GM21390 (cell line): ENCODE data around the gene ERBB4.
A peak's percentile ranks its signal among the peaks of the same experiment; 100 is the strongest.
"Not testable (repeated sequence)": the region's sequence is repeated elsewhere in the genome, so short reads cannot be mapped to it uniquely, and the experiment has no call there.

ENCODE experiments used
- ATAC-seq: cut with Tn5 transposase; IDR thresholded peaks from one replicate; pipeline ENCODE4 v1.9.1; 2021; ENCODE audit not compliant: unreplicated experiment

ERBB4 gene

DNA sequence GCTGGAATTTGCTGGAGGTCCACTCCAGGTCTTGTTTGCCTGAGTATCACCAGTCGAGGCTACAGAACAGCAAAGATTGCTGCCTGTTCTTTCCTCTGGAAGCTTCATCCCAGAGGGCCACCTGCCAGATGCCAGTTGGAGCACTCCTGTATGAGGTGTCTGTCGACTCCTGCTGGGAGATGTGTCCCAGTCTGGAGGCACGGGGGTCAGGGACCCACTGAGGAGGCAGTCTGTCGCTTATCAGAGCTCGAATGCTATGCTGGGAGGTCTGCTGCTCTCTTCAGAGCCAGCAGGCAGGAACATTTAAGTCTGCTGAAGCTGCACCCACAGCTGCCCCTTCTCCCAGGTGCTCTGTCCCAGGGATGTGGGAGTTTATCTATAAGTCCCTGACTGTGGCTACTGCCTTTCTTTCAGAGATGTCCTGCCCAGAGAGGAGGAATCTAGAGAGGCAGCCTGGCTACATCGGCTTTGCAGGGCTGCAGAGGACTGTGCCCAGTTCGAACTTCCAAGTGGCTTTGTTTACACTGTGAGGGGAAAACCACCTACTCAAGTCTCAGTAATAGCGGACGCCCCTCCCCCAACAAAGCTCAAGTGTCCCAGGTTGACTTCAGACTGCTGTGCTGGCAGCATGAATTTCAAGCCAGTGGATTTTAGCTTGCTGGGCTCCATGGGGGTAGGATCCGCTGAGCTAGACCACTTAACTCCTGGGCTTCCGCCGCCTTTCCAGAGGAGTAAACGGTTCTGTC is 301.1 kb downstream of the ERBB4 start:
- no peak for ATAC-seq

DNA sequence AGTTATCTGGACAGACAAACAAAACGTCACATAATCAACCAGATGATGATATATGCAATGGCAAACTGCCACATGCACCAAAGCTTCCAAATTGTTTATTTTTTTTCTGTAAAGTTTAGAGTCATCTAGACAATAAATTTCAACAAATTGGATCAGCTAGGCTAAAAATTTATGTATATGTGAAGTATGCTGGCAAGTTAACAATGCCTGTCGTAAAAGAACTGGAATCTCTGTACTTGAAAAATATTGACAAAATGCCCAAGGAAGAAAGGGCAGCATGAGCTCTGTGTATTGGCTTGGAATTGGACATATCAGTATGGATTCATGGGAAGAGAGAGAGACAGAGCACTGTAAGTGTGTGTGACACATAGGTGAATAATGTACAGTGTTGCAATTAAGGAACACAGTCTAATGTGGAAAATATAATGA is 309.8 kb downstream of the ERBB4 start:
- no peak for ATAC-seq

DNA sequence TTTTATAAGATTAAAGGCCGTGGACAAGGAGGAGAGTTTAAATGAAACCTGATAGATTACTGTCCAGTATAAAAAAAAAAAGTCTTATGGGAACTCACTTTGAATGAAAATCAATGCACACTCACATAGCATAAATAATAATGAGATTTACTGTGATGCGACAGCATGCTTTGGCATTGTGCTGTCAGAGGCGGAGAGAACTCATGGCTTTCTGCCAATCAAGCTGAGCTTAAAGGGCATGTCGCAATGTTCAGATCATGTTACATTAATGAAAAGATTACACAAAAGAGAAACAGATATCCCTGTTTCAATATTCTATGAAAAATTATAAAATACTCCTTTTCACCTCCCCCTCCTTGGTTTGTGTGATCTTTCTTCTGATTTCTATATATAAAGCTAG is 310.8 kb downstream of the ERBB4 start:
- ATAC-seq: no peak

DNA sequence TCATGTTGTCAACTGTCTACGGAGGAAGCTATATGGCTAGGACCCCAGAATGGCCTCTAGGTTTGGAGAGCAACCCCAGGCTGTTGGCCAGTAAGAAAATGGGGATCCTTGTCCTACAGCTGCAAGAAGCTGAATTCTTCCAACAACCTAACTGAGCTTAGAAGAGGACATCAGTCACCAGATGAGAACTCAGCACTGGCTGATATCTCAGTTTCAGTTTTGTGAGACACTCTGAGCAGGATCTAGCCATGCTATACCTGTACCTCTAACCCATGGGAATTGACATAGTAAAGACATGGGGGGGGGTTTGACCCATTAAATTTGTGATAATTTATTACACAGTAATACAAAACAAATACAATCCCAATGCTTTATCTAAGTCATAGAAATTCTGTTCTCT is 312.5 kb downstream of the ERBB4 start:
- ATAC-seq: no peak

DNA sequence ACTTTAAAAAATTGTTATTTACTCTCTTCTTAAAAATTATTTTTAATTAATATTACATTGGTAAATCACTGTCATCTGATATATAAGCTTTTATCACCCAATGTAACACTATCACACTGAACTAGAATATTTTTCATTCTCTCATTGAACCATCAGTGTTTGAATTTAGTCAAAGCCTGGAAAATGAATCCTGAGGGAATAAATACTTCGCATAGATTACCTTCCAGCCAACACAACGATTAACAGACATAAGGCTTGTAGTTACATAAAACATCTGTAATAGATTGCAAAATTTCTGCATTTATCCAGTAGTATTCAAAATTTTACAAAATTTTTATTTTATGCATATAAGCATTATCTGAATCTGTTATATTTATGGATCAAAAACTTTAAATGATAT is 314.9 kb downstream of the ERBB4 start:
- no peak for ATAC-seq

DNA sequence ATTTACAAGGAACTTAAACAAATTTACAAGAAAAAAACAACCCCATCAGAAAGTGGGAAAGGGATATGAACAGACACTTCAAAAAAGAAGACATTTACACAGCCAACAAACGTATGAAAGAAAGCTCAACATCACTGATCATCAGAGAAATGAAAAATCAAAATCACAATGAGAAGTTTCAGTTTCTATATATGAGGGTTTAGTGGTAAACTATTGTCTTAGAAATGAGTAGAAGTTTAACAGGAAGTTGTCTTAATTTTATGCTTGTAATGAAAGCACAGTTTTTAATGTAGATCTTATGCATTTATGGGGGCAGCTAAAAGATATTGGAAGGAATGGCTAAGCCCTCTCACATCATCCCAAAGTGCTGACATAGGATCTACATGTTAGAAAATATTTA is 325.4 kb downstream of the ERBB4 start:
- ATAC-seq: peak; percentile 78

DNA sequence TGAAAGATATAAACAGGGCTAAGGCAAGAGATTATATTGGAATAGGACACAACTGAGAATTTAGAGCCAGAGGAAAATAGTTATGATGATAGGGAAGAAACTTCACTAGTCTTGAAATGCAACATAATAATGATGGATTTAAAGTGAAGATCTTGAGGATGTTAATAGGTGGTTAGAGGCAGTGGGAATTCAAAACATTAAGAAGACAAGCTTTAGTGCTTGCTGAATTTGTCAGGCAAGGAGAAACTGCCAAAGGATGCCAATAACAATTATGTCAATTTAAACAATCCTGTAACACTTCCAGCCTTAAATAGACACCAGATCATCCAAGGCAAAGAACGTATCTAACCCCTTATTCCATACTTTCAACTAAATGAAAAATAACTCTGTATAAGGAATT is 330.1 kb downstream of the ERBB4 start:
- ATAC-seq: no peak

DNA sequence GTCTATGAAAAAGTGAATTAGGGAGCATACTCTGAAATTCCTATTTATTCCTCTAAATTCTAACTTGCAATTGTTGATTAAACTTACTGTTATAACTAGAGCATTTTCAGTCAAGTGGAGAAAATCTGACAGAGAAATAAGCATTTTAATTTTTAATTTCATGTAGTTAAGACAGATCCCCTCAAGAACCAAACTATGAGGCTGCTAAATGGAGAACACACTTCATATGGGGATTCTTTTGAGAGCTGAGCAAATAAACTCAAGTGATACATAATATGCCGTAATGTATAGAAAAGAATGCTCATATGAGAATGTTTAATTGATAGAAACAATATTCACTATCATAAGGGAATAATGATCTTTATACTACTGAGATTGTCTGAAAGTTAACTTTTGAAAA is 340.8 kb downstream of the ERBB4 start:
- ATAC-seq: no peak

DNA sequence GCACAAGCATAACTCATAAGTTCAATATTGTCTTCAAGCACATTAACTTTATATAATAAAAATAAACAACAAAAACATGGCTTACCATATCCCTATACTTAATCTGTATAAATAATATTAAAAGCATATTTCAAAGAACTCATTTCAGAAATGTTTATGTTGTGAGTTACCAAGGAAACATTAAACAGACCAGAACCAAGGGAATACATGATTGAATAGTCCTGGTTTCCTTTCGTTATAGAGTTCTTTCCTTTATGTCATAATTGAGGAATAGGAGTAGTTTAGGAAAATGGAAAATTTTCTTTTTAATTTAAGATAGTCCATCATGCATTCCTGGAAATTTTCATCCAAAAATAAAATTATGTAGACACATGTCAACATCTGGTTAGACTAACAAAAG is 343.0 kb downstream of the ERBB4 start:
- no peak for ATAC-seq

DNA sequence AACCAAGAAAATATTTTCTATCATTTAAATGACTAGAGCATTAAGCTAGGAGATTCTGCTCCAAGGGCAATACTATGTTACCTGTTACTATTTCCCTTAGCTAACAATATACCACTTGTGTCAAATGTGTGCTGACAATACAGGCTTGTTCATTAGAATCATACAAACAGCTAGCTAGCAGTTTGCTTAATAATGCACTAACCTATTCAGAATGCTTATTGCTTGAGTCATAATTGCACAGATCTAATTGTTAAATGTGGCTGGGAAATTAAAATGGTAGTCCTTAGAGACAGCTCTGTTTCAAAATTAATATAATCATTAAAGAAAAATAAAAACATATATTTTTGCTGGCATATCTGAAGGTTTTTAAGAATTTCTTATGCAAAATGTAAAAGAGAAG is 344.2 kb downstream of the ERBB4 start:
- ATAC-seq: no peak

DNA sequence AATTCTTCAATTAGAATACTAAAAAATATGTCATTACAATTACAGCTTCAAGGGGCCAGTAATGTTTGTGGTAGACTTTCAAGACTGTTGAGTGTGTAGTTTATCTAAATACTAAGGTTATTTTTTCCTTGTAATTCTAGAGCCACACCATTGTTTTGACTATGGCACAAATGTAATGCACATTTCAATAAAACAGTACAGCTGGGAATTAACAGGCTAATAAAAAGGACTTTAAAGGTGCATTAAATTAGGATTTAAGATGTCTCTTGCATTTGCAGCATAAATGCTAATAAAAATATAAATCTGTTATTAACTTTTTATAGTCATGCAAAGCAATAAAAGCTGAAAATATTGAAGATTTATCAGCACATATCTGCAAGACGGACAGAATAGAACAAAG is 344.8 kb downstream of the ERBB4 start:
- ATAC-seq: no peak

DNA sequence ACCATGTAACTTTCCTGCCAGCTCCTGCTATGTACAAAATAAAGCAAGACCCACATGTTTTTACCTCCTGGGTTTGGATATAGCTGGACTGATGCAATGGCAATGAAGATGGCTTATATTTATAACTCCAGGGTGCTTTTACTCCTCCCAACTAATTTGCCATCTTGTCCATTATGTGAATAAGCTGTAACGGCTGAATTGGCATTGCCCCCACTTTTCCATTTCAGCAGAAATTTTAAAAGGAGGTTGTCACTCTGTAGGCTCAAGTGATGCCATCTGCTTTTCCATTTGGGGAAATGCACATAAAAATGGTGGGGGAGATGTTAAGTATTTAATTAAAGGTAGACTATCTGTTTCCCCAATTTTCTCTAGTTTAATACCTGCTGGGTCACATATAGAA is 345.5 kb downstream of the ERBB4 start:
- ATAC-seq: no peak

DNA sequence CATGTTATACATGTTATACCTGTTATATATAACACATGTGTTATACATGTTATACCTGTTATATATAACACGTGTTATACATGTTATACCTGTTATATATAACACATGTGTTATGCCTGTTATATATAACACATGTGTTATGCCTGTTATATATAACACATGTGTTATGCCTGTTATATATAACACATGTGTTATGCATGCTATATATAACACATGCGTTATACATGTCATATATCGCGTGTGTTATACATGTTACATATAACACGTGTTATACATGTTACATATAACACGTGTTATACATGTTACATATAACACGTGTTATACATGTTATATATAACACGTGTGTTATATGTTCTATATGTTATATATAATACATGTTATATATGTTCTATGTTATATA is 347.2 kb downstream of the ERBB4 start:
- not testable (repeated sequence) for ATAC-seq

DNA sequence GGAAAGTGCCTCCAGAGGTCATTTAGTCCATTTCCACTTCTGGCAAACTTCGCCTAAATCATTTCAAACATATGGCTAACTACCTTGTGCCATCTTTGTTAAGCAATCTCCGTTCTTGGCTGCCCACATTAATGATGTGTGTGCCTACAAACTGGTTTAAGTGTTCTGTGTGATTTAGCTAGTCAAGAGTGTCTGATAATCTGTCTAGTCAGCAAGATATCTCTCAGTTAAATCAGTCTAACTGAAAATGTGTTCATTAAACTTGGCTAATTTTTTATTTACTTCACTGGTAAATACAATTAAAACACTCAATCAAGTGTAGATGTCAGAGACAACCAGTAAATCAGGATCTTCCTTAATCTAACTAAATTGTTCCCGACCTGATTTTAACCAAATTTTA is 352.4 kb downstream of the ERBB4 start:
- ATAC-seq: no peak

DNA sequence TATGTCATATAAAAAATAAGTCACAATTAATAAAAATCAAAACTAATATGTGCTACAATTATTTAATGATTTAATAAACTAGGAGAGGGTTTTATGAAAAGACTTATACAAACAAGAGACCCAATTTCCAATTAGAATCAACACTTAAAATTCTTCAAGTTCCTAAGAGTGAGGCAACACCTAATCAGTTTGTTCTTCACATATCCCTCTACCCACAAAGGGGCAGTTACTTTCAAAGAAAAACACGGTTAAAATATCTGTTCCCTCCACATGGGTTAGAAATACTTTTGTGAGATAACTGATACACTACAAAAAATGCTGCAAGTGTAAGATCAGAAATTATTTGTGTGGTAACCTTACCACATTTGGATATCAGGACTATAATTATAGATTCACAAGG is 357.0 kb downstream of the ERBB4 start:
- ATAC-seq: no peak

DNA sequence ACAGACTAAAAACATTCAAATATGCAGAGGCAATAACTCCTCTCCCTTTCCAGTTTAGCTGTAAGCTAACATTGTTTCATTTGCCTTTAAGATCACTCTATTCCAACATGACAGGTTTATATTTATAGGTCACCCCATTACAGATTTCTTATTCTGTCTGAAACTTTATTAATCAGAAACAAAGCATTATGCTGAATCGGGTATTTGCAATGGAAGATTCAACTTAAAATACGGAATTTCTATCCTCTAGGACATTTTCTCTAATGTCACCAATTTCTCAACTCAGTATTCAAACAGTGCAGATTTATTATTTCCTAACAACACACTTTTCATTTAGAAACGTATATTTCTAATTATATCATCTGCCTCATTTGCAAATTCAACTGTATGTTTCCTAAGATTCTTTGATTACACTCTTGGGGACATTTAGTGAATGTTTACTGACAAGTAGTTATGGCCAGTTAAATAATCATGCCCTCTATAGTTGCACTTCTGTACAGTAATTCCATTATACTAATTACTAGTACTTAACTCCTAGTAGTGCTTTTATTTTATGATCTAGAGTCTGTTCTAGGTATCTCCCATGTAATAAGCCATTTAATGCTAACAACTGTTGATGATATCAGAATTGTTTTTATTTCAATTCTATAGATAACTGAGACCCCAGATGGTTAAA is 358.1 kb downstream of the ERBB4 start:
- ATAC-seq: no peak

DNA sequence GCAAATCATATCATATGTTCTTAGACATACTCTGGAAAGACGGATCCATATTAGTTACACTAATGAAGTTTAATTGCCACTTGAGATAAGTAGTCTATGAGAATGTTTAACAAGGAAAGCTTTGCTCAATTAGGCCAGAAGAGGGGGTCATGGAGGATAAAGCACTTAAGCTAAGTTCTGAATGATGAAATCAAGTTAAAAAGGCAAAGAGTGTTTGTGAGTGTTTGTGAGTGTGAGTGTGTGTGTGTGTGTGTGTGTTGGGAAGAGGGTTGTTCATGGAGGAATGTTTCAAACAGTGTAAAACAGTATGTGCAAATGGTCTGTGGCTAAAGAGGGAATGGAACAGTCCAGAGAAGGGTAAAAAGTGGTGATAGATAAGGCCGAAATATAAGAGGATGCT is 360.9 kb downstream of the ERBB4 start:
- ATAC-seq: no peak

DNA sequence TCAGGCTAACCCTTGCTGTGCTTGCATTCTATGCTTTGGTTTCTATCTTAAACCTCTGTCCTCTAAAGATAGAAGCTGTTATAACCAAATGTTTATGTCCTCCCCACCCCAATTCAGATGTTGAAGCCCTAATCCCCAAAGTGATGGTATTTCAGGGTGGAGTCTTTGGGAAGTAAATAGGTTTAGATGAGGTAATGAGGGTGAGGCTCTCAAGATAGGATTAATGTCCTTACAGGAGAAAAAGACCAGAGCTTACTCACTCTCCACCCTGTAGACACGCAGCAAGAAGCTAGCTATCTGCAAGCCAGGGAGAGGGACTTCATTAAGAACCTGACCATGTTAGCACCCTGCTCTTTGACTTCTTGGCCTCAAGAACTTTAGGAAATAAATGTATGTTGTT is 362.5 kb downstream of the ERBB4 start:
- no peak for ATAC-seq

DNA sequence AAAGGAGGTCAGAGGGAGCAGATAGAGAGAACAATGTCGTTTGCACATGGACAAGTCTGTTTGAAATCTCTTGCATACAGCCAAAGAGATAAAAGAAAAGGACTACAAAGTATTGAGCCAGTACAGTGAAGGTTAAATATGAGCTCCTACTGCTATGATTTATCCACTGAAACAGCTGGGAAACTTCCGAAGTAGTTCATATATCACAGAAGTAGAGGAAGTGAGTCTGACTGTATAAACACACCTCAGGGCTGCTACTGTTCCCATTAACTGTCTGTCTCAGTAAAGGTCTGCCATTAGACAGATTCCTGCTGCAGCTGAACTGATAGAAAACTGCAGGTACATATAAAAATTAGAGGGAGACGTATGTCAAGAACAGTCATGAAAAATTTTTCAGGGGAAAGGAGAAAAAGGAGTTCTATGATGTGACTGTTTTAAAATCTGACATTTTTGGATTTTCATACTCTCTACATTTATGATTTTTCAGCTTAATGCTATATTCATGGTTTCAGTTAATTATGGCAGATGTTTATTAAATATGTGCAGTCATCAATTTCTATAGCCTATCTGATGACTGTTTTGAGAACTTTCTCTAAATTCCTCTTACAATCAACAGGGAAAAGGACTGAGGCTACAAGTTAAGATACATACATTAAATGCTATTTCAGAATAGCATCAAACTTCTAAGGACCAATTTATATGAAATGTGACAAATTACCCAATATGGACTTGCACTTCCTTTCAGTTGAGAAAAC is 364.7 kb downstream of the ERBB4 start:
- ATAC-seq: no peak

DNA sequence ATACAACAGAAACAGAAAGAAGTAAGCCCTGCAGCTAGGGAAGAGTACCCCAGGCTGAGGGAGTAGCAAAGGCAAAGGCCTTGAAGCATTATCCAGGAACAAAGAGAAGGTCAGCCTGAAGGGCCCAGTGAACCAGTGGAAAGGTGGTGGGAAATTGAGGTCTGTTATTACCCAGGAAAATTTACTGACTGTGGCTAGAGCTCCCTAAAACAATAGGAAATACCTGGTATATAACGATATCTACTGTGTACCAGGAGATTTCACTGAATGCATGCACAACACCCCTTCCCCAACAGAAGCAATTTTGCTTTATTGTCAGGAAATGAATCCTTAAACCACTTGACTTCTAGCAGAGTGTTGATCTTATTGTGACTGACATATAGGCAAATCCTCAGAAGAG is 365.3 kb downstream of the ERBB4 start:
- ATAC-seq: no peak

DNA sequence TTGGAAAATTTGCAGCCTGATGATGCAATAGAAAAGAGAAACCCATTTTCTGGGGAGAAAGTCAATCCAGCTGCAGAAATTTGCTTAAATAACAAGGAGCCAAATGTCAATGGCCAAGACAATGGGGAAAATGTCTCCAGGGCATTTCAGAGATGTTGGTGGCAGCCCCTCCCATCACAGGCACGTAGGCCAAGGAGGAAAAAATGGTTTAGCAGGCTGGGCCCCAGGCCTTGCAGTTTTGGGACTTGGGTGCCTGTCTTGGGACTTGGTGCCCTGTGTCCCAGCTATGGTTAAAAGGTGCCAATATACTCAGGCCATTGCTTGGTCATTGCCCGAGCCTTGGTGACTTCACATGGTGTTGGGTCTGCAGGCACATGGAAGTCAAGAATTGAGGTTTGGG is 368.2 kb downstream of the ERBB4 start:
- no peak for ATAC-seq

DNA sequence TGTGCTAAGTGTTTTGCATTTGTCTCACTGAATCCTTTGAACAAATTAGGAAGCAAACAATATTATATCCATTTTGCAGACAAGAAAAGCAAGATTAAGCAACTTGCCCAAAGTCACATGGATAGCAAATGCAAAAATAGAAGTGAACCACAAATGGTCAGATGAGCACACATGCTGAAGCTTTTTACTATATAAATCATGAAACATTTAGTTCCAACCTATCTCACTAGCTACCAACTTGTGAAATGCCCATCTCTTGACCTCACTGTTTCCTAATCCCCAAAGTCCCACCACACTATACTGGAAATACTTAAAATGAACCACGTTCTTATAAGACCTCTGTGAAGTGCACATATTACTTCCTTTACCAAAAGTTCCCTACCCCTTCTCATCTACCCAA is 380.5 kb downstream of the ERBB4 start:
- ATAC-seq: no peak
